Stimulated activated CD4-positive, alpha-beta T cell treated with anti-CD3 and anti-CD28 coated beads, Interleukin-1b, Interleukin-23, amount 100 ng/mL, for 48 hours (primary cell): ENCODE data around the gene CUX1.
A peak's percentile ranks its signal among the peaks of the same experiment; 100 is the strongest.

Experiments
- DNase-seq: peaks from one replicate; pipeline ENCODE4 v3.0.0-alpha.2; 2020

Gene CUX1

DNA sequence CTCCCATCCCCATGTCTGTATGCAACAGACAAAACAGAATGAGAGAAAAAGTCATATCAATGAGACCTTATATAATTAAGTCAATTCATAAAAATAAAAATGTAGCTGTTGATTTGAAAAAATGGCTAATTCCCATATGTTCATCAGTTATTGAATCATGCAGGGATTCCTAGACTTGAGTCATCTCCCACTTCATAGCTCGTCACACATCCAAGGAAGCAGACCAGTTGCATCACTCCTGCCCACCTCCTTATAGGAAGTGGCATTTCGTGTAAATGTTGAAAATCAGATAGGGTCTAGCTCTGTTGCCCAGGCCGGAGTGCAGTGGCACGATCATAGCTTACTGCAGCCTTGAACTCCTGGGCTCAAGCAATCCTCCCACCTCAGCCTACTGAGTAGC, 413.2 kb downstream of the CUX1 start:
- DNase-seq: no peak

DNA sequence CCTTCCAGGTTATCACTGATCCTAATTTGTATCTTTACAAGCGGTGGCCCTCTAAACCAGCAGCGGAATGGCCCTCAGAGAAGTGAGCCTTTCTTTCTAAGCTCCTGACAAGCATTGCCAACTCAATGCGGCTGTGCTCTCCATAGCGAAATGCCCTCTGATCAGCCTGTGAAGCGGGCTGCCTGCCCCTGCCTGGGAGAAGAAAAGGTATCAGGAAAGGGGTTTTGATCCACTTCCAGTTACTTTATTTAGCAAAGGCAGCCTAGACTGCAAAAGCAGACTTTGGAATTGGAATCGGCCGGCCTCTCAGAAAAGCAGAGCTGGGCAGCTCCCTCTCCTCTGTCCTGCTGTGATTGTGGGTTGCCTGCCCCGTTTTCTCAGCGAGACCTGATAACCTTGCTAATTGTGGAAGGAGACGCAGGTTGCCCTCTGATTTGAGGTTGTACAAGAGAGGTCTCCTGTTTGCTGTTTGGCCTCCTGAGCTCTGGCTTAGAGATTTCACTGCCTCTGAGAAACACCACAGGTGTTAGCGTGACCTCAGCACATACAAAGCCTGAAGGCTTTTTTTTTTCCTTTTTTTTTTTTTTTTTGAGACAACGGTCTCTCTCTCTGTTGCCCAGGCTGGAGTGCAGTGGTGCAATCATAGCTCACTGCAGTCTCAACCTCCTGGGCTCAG, 415.3 kb downstream of the CUX1 start:
- no peak for DNase-seq

DNA sequence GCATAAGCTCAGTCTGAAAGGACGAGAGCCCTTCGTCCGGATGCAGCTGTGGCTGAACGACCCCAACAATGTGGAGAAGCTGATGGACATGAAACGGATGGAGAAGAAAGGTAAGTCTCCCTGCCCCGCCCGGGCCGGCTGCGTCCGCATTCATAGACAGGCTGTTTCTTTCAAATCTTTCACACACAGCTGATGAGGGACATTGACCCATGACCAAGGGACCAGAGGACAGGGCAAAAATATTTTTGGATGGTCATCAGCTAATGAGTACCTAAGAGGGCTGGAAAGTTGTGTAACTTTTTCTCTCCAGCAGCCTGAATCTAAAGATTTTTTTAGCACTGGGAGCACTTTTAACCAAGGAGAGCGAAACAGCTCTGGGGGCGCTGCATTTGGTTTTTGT, 416.7 kb downstream of the CUX1 start:
- no peak for DNase-seq

GRCh38 chr7:102234801-102235550, 417.6 kb downstream of the CUX1 start:
- DNase-seq: no peak

DNA sequence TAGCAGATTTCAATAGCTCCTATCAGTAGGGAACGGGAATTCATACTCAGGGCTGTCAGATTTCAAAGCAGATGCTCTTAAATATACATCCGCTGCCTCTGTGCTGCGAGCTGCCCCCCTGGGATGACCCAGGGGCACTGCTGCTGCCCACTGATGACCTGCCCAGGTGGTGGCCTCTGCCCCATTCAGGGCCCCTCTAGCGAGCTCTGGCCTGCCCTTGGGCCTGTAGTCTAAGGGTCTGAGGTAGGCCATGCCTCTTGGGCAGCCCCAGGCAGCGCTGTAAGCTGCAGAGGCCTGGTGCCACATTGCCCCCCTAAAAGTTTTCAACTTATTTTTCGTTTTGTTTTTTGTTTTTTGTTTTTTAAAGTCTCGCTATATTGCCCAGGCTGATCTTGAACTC, 418.7 kb downstream of the CUX1 start:
- no peak for DNase-seq

GRCh38 chr7:102236592-102237287, 419.3 kb downstream of the CUX1 start:
- peak; percentile 51 for DNase-seq

DNA sequence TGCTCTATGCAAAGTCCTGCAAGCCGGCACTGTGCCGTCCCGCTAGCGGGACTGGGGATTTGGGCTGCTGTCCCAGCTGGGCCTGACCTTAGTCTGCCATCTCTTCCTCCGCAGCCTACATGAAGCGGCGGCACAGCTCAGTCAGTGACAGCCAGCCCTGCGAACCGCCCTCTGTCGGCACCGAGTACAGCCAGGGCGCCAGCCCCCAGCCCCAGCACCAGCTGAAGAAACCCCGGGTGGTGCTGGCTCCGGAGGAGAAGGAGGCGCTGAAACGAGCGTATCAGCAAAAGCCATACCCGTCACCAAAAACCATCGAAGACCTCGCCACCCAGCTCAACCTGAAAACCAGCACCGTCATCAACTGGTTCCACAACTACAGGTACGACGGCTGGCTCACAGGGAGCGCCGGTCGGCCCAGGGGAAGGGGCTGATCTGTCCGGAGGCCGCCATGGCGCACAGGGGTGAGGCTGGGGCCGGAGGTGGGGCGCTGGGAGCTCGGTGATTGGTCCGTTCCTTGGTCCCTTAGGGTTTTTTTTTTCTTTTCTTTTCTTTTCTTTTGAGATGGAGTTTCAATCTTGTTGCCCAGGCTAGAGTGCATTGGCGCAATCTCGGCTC, 421.9 kb downstream of the CUX1 start:
- DNase-seq: no peak

- no peak for DNase-seq
Observed at GRCh38 chr7:102241431-102241830, 424.0 kb downstream of the CUX1 start.

GRCh38 chr7:102244601-102245000, 427.2 kb downstream of the CUX1 start:
- no peak for DNase-seq

DNA sequence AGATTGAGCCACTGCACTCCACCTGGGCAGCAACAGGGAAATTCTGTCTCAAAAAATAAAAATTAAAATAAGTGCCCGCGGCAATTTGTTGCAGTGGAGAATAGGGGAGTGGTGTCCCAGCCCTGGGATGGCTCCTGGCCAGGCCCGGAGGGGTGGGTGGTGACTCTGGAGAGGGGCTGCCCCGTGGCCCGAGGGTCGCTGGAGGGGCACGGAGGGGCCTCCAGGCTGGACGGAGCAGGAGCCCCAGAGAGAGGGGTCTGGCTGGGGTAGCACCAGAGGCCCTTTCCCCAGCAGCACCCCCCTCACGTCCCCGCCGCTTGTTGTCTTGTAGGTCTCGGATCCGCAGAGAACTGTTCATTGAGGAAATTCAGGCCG, 430.6 kb downstream of the CUX1 start:
- no peak for DNase-seq

GRCh38 chr7:102248456-102249395, 431.3 kb downstream of the CUX1 start:
- no peak for DNase-seq

DNA sequence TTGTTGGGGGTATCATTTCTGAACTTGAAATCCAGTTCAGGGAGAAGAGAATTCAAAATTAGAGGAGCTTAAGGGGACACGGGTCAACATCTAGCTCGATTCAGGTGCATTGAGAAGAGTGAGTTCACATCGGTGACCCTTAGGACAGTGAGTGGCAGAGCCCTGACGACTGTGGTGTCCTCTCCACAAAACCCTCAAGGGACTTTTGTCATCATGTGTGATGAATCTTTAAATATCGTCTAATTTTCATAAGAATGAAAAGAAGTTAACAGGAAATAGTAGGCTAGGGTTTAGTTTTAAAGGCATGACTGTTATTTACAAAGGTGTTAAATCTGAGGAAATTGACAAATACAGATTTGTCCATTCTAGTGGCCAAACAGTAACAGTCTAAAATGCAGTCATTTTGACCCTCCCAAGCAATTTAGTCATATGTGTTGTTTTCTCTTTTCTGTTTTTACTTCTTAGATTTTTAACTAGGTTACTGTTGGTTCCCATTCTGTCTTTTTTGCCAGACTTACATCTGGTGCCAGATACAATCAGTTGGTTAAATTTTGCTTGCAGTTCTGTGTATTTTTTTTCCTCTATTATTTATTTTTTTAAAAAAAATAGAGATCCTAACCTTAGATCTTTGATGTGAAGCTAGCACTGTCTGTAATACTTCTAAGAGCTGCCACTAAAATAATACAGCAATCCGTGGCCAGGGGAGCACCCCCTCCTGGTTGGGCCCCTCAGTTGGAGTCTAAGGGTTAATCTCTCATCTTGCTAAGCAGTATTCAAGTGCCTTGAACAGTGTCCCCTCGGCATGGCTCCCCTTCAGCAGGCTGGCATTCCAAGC, 434.3 kb downstream of the CUX1 start:
- DNase-seq: no peak

GRCh38 chr7:102252366-102252982, 435.0 kb downstream of the CUX1 start:
- no peak for DNase-seq

GRCh38 chr7:102253066-102253972, 435.9 kb downstream of the CUX1 start:
- no peak for DNase-seq

GRCh38 chr7:102253973-102254370, 436.5 kb downstream of the CUX1 start:
- no peak for DNase-seq

- no peak for DNase-seq
Observed at GRCh38 chr7:102254521-102254920, 437.1 kb downstream of the CUX1 start.

DNA sequence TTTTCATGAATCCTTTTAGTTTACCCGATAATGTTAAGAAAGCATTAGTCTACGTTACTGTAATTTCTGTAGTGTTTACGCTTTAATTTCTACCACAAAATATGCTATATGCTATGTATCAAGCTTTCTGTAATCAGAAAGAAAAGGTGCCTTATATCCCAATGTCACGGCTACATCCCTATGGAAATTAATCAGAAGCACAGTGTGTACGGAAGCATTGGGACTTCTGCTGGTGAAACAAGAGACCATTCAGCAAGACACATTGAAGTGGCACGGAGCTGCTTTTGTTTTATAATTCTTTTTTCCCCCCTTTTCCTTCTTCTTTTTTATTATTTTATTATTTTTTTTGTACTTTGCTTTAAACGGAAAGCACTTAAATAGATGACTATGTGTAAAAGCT, 438.1 kb downstream of the CUX1 start:
- no peak for DNase-seq

DNA sequence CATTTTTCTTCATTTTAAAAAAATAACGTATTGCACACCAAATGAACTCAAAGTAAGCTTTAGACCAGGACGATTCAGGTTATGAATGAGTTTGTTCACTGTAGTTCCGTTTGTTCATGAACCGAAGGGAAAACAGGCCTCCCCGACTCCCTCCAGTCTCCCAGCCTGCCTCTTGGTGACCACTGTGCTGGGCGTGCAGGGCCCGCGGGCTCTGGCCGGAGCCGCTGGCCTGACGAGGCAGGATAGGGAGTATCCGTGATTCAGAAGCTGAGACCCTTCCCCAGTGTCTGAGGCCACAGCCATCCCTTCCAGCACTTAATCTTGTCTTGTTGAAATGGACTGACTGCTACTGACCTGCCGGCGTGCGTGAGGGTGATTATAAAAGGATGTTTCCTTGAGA, 438.5 kb downstream of the CUX1 start:
- no peak for DNase-seq

DNA sequence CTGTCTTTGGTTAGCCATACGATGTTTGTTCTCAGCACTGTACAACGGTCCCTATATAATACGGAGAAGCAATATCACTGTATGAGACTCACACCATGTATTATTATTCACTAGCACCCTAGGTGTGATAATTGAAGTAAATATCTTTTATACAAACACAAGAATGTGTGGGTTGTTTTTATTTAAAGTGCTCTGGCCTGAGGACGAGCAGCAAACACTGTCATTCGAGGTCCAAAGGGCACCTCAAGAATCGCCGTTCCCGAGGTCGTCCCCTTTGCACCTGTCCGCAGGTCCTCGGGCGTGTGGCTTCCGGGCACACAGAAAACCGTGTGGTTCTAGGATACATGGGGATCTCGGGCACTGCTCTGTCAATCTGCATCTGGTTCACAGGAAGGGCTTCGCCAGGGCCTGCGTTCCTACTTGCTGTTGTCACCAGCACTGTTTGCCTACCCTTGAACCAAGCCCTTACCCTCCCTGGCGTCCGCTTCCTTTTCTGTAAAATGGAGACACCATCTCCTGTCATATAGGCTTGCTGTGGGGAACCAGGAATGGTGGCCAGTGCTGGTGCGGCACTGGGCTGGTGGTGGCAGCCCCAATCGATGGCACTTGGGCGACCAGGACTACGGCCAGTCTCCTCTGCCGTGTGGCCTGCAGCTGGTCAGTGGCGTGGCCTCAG, 440.8 kb downstream of the CUX1 start:
- no peak for DNase-seq

GRCh38 chr7:102258749-102259107, 441.3 kb downstream of the CUX1 start:
- DNase-seq: no peak
